Testis (tissue), 3 donors: ENCODE measurements around the gene PDIA6. TPM values are rescaled to one million over a fixed set of nuclear protein-coding genes. Genes with fewer than 3 reads are reported as not detected.

Experiments
- DNase-seq: peaks from one replicate; pipeline ENCODE4 v3.0.0-alpha.2; 2019
- H3K27ac ChIP-seq, 2 donors: fragments of 200-600 bp; sonication (generic); one replicate each; pipeline ENCODE4 v1.5.1; 2019
- H3K27me3 ChIP-seq: fragments of 200-600 bp; sonication (generic); one replicate; pipeline ENCODE4 v1.5.1; 2019
- H3K36me3 ChIP-seq: fragments of 200-600 bp; sonication (generic); one replicate; pipeline ENCODE4 v1.5.1; 2017; ENCODE audit warnings: low read depth; ENCODE audit errors: missing control alignments
- H3K4me1 ChIP-seq: fragments of 200-600 bp; sonication (generic); one replicate; pipeline ENCODE4 v1.5.1; 2019
- H3K4me3 ChIP-seq, 2 donors: fragments of 200-600 bp; sonication (generic); one replicate each; pipeline ENCODE4 v1.5.1; 2017 to 2019
- H3K9me3 ChIP-seq: fragments of 200-600 bp; sonication (generic); one replicate; pipeline ENCODE4 v1.5.1; 2017
- CTCF ChIP-seq, 3 experiments: fragments of 450-650 bp in 2 of 3; fragments of 200-600 bp in 1 of 3; sonication (generic) in 1 of 3; IDR thresholded peaks; one replicate each; pipeline ENCODE4 v1.5.1; 2016 to 2019; ENCODE audit warnings: antibody characterized with exemption in 3 of 3, mild to moderate bottlenecking in 2 of 3, moderate library complexity in 1 of 3
- POLR2A ChIP-seq: fragments of 450-650 bp; IDR thresholded peaks from one replicate; pipeline ENCODE4 v1.6.1; 2017; ENCODE audit warnings: antibody characterized with exemption, mild to moderate bottlenecking, moderate library complexity
- WGBS, 2 donors: methylation state at CpG; one replicate each; pipeline ENCODE4 v1.1.5; 2018; 5-methylcytosine and 5-hydroxymethylcytosine counted together
- intact Hi-C: fragments of 100-400 bp; cut with DNase I; formaldehyde crosslinking; loops from one replicate; pipeline ENCODE4 v1.15.1; 2023; ENCODE audit warnings: low total_unique reads
- polyA plus RNA-seq: library from polyadenylated mRNA; stranded (reverse); fragments of 350-450 nt; fragmentation: Illumina TruSeq; extraction: RNeasy Lipid Tissue Mini Kit (QIAGEN cat#74804); gene quantifications from one replicate; pipeline ENCODE4 v1.2.3, GENCODE V29; 2014; ENCODE audit warnings: low read depth, low replicate concordance; ENCODE audit not compliant: insufficient read depth
- total RNA-seq, 2 donors: library from RNA; depleted of rRNA; stranded (reverse); fragments of >200 nt; gene quantifications; one replicate each; pipeline ENCODE4 v1.2.3, GENCODE V29; 2016

Gene PDIA6
- total and polyA plus RNA-seq, 3 donors from 2014 or later = 74.3 to 123 (median 78.4) TPM

GRCh38 chr2:10757814-10758286 lies 54.7 kb downstream of the PDIA6 start:
- Histone ChIP-seq H3K4me3 (no peak overlapping the region), H3K9me3 (no peaks in the 10 kb centered on the region), H3K27me3 (no peaks in the 10 kb centered on the region), H3K27ac (no peak overlapping the region), H3K4me1 (no peaks in the 10 kb centered on the region), H3K36me3 (no peaks in the 10 kb centered on the region)
- no peak for TF ChIP-seq CTCF (IDR thresholded peaks at IDR 0.05)
- no peak for TF ChIP-seq POLR2A
- 83 to 84% methylated on average over 6 of the region's 6 CpGs for WGBS, 2 donors
- intact Hi-C loops = no loop called here
- no peak for DNase-seq

- Histone ChIP-seq H3K27me3 (no peaks in the 10 kb centered on the region), H3K4me3 (no peak overlapping the region), H3K9me3 (no peaks in the 10 kb centered on the region), H3K4me1 (no peaks in the 10 kb centered on the region), H3K36me3 (no peaks in the 10 kb centered on the region), H3K27ac (no peak overlapping the region)
- intact Hi-C loops = no loop called here
- no peak for TF ChIP-seq CTCF (IDR thresholded peaks at IDR 0.05)
- no peak for TF ChIP-seq POLR2A
- 56 to 71% methylated on average over 7 of the region's 7 CpGs for WGBS, 2 donors
- DNase-seq = no peak
Measured at GRCh38 chr2:10755621-10756020, 57.0 kb downstream of the PDIA6 start.

GRCh38 chr2:10753876-10754275 lies 58.7 kb downstream of the PDIA6 start:
- DNase-seq = no peak
- Histone ChIP-seq H3K27ac (no peak overlapping the region), H3K36me3 (no peaks in the 10 kb centered on the region), H3K4me1 (no peaks in the 10 kb centered on the region), H3K4me3 (no peak overlapping the region), H3K9me3 (no peaks in the 10 kb centered on the region), H3K27me3 (no peaks in the 10 kb centered on the region)
- intact Hi-C loops = no loop called here
- TF ChIP-seq CTCF (IDR thresholded peaks at IDR 0.05) (no peak), POLR2A (no peak)
- 89 to 95% methylated on average over 8 of the region's 8 CpGs for WGBS, 2 donors

GRCh38 chr2:10753156-10753555 lies 59.4 kb downstream of the PDIA6 start:
- 78 to 81% methylated on average over 7 of the region's 7 CpGs for WGBS, 2 donors
- H3K36me3 ChIP-seq = no peaks in the 10 kb centered on the region
- H3K4me3 ChIP-seq = no peak overlapping the region
- H3K27me3 ChIP-seq = no peaks in the 10 kb centered on the region
- TF ChIP-seq CTCF (IDR thresholded peaks at IDR 0.05) (no peak), POLR2A (no peak)
- intact Hi-C loops = no loop called here
- no peaks in the 10 kb centered on the region for H3K4me1 ChIP-seq
- no peaks in the 10 kb centered on the region for H3K9me3 ChIP-seq
- H3K27ac ChIP-seq = no peak overlapping the region
- no peak for DNase-seq

- no peak overlapping the region for H3K27ac ChIP-seq
- H3K9me3 ChIP-seq = no peaks in the 10 kb centered on the region
- H3K27me3 ChIP-seq = no peaks in the 10 kb centered on the region
- H3K4me1 ChIP-seq = no peaks in the 10 kb centered on the region
- no peak overlapping the region for H3K4me3 ChIP-seq
- DNase-seq = no peak
- intact Hi-C loops = no loop called here
- no peak for TF ChIP-seq CTCF (IDR thresholded peaks at IDR 0.05)
- no peak for TF ChIP-seq POLR2A
- no peaks in the 10 kb centered on the region for H3K36me3 ChIP-seq
- WGBS, 2 donors = 83 to 86% methylated on average over 5 of the region's 5 CpGs
Measured at GRCh38 chr2:10752236-10752635, 60.3 kb downstream of the PDIA6 start.
